Ovary (tissue), 3 donors: ENCODE data around the gene MME.

Experiments
- CTCF ChIP-seq, 3 donors: fragments of 450-650 bp in 2 of 3; fragments of 200-600 bp in 1 of 3; IDR thresholded peaks; one replicate each; pipeline versions ENCODE4 v1.5.1 to v1.8.0; 2016 to 2022; ENCODE audit warnings: antibody characterized with exemption in 3 of 3, mild to moderate bottlenecking in 1 of 3
- POLR2A ChIP-seq: fragments of 450-650 bp; IDR thresholded peaks from one replicate; pipeline ENCODE4 v1.6.1; 2017; ENCODE audit warnings: antibody characterized with exemption, mild to moderate bottlenecking, moderate library complexity
- donor health status: DM: no; HTN: no; CAD: no.

DNA sequence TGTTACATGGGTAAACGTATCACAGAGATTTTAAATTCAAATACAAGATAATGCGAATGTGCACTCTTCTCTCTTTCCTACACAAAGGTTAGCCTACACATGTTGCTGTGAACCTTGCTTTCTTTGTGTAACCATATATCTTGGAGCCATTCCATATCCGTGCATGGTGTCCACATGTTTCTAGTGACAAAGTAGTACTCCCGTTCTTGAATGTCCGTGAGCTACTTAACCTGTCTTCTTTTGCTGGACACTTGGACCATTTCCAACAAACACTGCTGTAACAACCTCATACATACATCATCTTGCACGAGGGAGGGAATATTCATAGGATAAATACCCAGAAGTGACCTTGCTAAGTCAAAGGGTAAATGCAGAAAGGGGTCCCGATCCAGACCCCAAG lies 138.3 kb downstream of the MME start:
- no peak for TF ChIP-seq POLR2A
- no peak for TF ChIP-seq CTCF (IDR thresholded peaks at IDR 0.05)
